HEK293 (cell line): ENCODE data around the gene CHD2.

Experiments
- BCL11A ChIP-seq: fragments of 450-650 bp; formaldehyde crosslinking; IDR thresholded peaks from 2 replicates; pipeline ENCODE4 v1.5.1; 2016; ENCODE audit warnings: low read depth, missing biosample characterization, missing genetic modification characterization
- CTCF ChIP-seq: fragments of 450-650 bp; formaldehyde crosslinking; IDR thresholded peaks from 2 replicates; pipeline ENCODE4 v1.5.1; 2016; ENCODE audit warnings: missing biosample characterization, missing genetic modification characterization
- KLF8 ChIP-seq: fragments of 450-650 bp; formaldehyde crosslinking; IDR thresholded peaks from 2 replicates; pipeline ENCODE4 v1.5.1; 2016; ENCODE audit warnings: missing biosample characterization, missing genetic modification characterization
- PBX3 ChIP-seq: sonication (generic); formaldehyde crosslinking; IDR thresholded peaks from 2 replicates; pipeline ENCODE4 v1.8.1; 2022; ENCODE audit warnings: mild to moderate bottlenecking, moderate library complexity, missing genetic modification reagents
- PRDM4 ChIP-seq: fragments of 450-650 bp; formaldehyde crosslinking; IDR thresholded peaks from 2 replicates; pipeline ENCODE4 v1.5.1; 2017; ENCODE audit warnings: missing biosample characterization, missing genetic modification characterization
- TCF7L2 ChIP-seq: IDR thresholded peaks from 2 replicates; pipeline ENCODE4 v1.6.1; 2011; ENCODE audit warnings: low read depth, mild to moderate bottlenecking, inconsistent platforms, low read length, moderate library complexity, borderline replicate concordance
- ZBTB49 ChIP-seq: fragments of 450-650 bp; formaldehyde crosslinking; IDR thresholded peaks from 2 replicates; pipeline ENCODE4 v1.5.1; 2016; ENCODE audit warnings: missing biosample characterization, missing genetic modification characterization, low read depth
- ZNF16 ChIP-seq: fragments of 450-650 bp; formaldehyde crosslinking; IDR thresholded peaks from 2 replicates; pipeline ENCODE4 v1.5.1; 2016; ENCODE audit warnings: low read depth, missing biosample characterization, missing genetic modification characterization
- ZNF2 ChIP-seq: fragments of 450-650 bp; formaldehyde crosslinking; IDR thresholded peaks from 2 replicates; pipeline ENCODE4 v1.5.1; 2016; ENCODE audit warnings: missing biosample characterization, missing genetic modification characterization
- ZNF580 ChIP-seq: fragments of 450-650 bp; formaldehyde crosslinking; IDR thresholded peaks from 2 replicates; pipeline ENCODE4 v1.5.1; 2016; ENCODE audit warnings: missing biosample characterization, missing genetic modification characterization
- ZSCAN18 ChIP-seq: fragments of 450-650 bp; formaldehyde crosslinking; IDR thresholded peaks from 2 replicates; pipeline ENCODE4 v1.5.1; 2016; ENCODE audit warnings: missing biosample characterization, missing genetic modification characterization

GRCh38 chr15:93051236-93052089, 151.3 kb downstream of the CHD2 start:
- no peak for TF ChIP-seq ZNF16 (tag by site-specific recombination)
- no peak for TF ChIP-seq CTCF
- no peak for TF ChIP-seq ZSCAN18 (tag by site-specific recombination)
- TF ChIP-seq BCL11A (tag by site-specific recombination), result no peak
- no peak for TF ChIP-seq PRDM4 (tag by site-specific recombination)
- TF ChIP-seq PBX3, result no peak
- no peak for TF ChIP-seq ZNF580
- no peak for TF ChIP-seq ZNF2
- TF ChIP-seq ZBTB49 (tag by site-specific recombination), result no peak
- TF ChIP-seq KLF8, result no peak
- no peak for TF ChIP-seq TCF7L2
